GM15510 (cell line): Measurements from ENCODE around the gene CCHCR1.

Experiments used
- POLR2A ChIP-seq: IDR thresholded peaks from 3 replicates; pipeline ENCODE4 v1.6.1; 2011; ENCODE audit warnings: borderline replicate concordance; ENCODE audit not compliant: insufficient read length; ENCODE audit errors: extremely low read depth

CCHCR1 gene

DNA sequence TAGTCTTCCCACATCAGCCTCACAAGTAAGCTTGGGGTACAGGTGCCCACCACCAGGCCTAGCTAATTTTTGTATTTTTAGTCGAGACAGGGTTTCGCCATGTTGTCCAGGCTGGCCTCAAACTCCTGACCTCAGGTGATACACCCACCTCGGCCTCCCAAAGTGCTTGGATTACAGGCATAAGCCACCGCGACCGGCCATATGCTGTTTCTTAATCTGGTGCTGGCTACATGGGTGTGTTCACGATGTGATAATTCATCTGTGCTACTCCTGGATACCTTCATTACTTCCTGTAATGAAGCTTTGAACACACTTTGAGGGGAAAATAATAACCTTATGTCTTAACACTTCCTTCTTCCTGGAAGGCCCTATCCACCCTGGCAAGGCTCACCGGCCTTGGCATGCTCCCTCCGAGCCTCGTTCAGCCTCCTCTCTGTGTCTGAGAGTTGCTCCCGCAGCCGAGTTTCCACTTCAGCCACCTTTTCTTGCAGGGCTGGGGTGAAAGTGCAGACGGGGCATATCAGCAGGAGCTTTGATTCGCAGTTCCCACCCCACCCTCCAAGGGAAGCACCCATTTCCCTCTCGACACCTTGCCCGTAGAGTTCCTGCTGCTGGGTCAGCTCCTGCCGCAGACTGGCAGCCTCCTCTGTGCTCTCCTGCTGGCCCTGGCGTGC, 13.2 kb downstream of the CCHCR1 start:
- TF ChIP-seq POLR2A: no peak

- no peak for TF ChIP-seq POLR2A
Measured at GRCh38 chr6:31143148-31143547, 14.5 kb downstream of the CCHCR1 start.

DNA sequence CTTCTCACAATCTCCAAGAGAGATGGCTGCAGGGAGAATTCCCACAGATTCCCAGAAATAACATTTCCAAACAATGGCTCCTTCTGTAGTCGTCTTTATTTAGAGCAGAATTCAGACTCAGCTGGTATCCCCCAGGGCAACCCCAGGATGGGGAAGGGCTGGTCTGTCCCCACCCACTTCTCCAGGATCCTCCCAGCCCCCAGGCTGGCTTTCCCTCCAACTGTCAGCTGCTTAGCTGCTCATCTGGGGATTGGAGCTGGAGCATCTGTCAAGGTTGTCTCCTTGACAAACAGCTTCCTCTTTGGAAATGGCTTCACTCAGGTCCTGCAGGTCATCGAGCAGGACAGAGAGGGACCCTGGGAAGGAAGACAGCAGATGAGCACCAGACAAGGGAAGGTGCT, 15.2 kb downstream of the CCHCR1 start:
- TF ChIP-seq POLR2A: no peak

GRCh38 chr6:31140643-31141042, 17.0 kb downstream of the CCHCR1 start:
- TF ChIP-seq POLR2A: no peak

GRCh38 chr6:31139599-31139998, 18.0 kb downstream of the CCHCR1 start:
- no peak for TF ChIP-seq POLR2A

- no peak for TF ChIP-seq POLR2A
Measured at GRCh38 chr6:31138982-31139381, 18.6 kb downstream of the CCHCR1 start, which contains the start of gene PSORS1C2. Gene PSORS1C2 (minus strand): TSS chr6:31139066. CDS start chr6:31139026, 40 bp downstream.

DNA sequence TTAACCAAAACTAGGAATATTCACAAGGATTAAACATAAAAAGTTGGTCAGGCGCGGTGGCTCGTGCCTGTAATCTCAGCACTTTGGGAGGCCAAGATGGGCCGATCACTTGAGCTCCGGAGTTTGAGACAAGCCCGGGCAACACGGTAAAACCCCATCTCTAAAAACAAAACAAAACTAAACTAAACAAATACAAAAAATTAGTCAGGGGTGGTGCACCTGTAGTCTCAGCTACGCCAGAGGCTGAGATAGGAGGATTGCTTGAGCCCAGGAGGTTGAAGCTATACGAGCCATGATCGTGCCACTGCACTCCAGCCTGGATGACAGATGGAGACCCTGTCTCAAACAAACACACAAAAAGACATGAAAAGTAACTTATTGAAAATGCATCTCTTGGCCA, 21.9 kb downstream of the CCHCR1 start:
- TF ChIP-seq POLR2A: no peak

DNA sequence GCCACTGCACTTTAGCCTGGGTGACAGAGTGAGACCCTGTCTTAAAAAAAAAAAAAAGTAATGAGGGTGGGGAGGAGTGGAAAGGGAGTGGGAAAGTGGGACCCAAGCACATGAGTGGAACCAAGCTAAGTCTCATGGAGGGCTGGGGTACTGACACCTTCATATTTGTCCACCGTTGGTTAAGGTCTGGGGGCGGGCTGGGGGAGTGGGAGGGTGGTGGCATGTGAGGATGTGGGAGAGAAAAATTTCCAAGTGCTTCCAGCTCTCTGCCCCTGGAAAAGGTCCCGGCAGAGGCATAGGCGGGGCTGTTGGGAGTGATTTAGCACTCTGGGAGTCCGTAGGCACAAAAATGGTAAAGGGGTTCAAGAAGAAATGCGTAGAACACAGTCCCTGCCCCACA, 24.8 kb downstream of the CCHCR1 start:
- no peak for TF ChIP-seq POLR2A

GRCh38 chr6:31131595-31131994, 26.0 kb downstream of the CCHCR1 start:
- TF ChIP-seq POLR2A: no peak

- no peak for TF ChIP-seq POLR2A
Measured at GRCh38 chr6:31130751-31131150, 26.9 kb downstream of the CCHCR1 start.

DNA sequence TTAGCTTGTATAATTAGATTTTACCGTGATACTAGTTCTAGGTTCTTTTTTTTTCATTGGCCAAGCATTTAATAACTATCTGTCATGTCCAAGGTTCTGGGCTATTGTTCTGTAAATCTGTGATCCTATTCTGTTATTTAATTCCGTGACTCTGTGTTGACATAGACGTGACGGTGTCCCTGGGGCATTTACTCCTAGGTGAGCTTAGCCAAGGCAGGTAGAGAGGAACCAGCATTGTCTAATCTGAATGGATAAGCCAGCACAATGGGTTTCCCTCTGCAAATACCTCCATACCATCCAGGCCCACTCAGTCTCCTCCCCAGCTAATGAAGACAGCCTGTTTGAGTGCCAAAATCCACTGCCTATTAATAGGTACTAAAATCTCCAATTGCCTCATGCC, 28.5 kb downstream of the CCHCR1 start:
- no peak for TF ChIP-seq POLR2A

GRCh38 chr6:31128093-31128676, 29.4 kb downstream of the CCHCR1 start:
- TF ChIP-seq POLR2A: no peak

DNA sequence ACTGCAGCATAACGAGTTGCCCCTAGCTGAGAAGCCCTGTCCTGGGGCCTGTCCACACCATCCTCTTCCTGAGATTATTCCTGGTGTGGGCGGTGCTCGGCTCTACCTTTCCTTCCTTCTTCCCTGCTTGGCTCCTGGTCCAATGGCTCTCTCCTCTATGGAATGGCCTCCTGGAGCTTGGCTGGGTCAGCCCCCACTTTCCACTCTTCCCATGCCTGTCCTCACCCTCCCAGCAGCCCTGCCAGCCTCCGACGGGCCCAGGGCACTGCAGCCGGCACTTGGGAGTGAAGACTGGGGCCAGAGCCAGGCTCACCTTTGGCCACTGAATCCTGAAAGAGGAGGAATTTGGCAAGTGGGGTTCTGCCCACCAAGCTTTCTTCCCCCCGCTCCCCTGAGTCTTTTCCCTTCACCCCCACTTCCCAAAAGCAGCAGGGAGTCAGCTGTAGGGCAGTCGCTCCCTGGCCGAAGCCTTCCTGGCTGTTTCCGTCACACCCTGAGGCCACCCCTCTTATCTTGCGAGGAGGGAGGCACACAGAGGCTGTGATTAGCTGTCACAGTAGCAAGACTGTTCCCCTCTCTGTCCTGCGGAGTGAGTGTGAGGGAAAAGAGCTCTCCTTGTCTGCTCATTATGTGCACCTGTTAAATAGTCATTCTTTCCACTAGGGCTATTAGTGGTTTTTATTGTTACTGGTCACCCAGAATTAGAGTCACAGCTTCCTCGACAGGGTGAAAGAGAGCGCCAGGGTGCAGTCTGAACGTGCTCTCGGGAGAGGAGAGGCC, 31.0 kb downstream of the CCHCR1 start:
- TF ChIP-seq POLR2A: no peak

DNA sequence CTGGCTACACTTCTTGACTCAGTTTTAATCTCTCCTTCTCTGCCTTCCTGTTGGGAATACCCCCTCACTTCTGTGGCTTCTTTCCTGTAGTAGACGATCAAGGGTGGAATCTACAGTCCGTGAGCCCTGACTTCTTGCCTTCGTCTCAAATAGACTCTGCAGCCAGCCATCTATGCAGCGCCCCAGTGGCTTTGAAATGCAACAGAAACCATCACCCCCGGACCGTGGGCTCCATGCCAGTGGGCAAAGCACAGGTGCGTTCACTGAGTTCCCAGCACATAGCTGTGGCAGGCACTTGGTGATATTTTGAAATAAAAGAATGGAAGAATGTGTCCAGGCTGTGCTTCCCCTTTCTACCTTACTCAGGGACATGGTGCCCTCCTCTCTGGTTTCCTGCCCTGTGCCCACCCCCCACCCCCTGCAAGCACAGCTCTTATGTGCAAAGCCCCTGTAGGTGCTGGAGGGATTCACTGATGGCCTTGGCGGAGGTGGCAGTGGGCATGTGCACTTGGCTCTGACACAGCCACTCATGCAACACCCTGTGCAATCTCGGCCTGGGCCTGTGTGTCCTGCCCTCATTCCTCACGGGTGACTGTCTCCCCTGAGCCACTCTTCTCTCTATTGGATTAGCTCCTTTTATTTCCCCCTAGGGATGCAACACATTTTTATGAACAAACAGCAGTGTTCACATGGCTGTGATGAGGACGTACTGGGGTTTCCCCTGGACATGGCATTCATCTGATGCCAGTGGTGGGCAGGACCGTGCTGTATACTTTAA, 31.8 kb downstream of the CCHCR1 start:
- TF ChIP-seq POLR2A: no peak

GRCh38 chr6:31125162-31125561, 32.4 kb downstream of the CCHCR1 start:
- TF ChIP-seq POLR2A: no peak

DNA sequence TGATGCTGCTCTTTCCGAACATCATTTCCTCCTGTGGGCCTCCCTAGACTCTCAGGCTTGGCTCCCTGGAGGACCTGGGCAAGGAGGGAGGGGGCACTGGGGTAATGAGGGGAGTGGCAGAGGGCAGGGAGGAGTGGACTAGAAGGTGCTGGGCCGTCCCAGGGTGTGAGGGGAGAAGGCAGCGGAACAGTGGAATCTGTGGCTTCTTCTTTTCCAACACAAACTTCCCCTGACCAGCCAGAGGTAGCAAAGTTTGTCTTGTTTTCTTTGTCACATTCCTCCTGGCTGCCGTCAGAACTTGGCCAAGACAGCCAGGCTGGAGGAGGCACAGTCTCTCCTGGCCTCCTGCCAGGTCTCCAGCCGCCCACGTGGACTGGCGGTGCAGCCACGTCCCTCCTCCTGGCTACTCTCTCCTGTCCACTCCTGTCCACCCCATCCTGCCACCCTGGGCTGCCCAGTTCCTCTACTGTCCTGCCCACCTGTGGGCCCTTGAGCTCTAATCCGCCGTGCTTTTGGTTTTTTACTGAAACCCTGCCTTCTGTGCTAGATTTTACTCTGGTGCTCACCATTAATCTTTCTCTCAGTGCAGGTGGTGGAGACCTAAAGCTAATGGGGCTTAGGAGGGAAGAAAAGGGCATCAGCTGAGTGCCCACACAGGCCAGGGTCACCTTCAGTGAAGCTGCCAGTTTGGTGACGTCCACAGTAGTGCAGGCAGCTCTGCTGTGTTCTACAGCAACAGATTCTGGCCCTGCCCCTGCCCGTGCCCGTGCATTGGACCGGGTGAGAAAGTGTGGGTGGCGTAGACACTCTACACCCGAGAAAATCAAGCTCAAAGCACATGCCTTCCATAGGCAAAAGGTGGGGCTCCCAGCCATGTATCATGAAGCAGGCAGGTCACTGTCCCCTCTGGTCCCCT, 34.6 kb downstream of the CCHCR1 start:
- TF ChIP-seq POLR2A: no peak
